ENCODE data around the gene CTSA. TPM values are rescaled to one million over a fixed set of nuclear protein-coding genes. Genes with fewer than 3 reads are reported as not detected.
A peak's percentile ranks its signal among the peaks of the same experiment; 100 is the strongest.
"Not testable (repeated sequence)": the region's sequence is repeated elsewhere in the genome, so short reads cannot be mapped to it uniquely, and the experiment has no call there.

The CTSA gene
- total RNA-seq, 1 donor from 2014 or later, result 49.0 TPM

GRCh38 chr20:45892049-45892825, 1.1 kb downstream of the CTSA start:
- H3K4me1 Mint-ChIP-seq (ENCODE audit: low read depth), result peaks cover 25% of the 10 kb centered on the region
- H3K9me3 Mint-ChIP-seq, result no peaks in the 10 kb centered on the region
- intact Hi-C loops (cut with micrococcal nuclease), result loop anchor here (10.0 kb wide), 1 partner anchor 83 kb away; the partner anchor contains the start of gene ZNF335
- no peak for DNase-seq (ENCODE audit: low spot score)
- H3K4me3 Mint-ChIP-seq (ENCODE audit: low read depth), result peak overlapping the region; percentile 87
- peak overlapping the region; percentile 62 for H3K27ac Mint-ChIP-seq
- no peaks in the 10 kb centered on the region for H3K27me3 Mint-ChIP-seq (ENCODE audit: low read depth)
- H3K36me3 Mint-ChIP-seq (ENCODE audit: low read depth), result peaks cover 11% of the 10 kb centered on the region

GRCh38 chr20:45892828-45893500, 1.8 kb downstream of the CTSA start:
- DNase-seq (ENCODE audit: low spot score), result no peak
- H3K27me3 Mint-ChIP-seq (ENCODE audit: low read depth), result no peaks in the 10 kb centered on the region
- peak overlapping the region; percentile 87 for H3K4me3 Mint-ChIP-seq (ENCODE audit: low read depth)
- H3K27ac Mint-ChIP-seq, result no peak overlapping the region
- H3K9me3 Mint-ChIP-seq, result no peaks in the 10 kb centered on the region
- intact Hi-C loops (cut with micrococcal nuclease), result loop anchor here (10.0 kb wide), 1 partner anchor 82 kb away; the partner anchor contains the start of gene ZNF335
- peaks cover 11% of the 10 kb centered on the region for H3K36me3 Mint-ChIP-seq (ENCODE audit: low read depth)
- H3K4me1 Mint-ChIP-seq (ENCODE audit: low read depth), result peaks cover 25% of the 10 kb centered on the region

- H3K27ac Mint-ChIP-seq, result no peak overlapping the region
- no peak overlapping the region for H3K4me3 Mint-ChIP-seq (ENCODE audit: low read depth)
- no peaks in the 10 kb centered on the region for H3K27me3 Mint-ChIP-seq (ENCODE audit: low read depth)
Observed at GRCh38 chr20:45893831-45894230, 2.7 kb downstream of the CTSA start.

GRCh38 chr20:45894797-45895196, 3.7 kb downstream of the CTSA start:
- intact Hi-C loops (cut with micrococcal nuclease), result loop anchor here (10.0 kb wide), 1 partner anchor 80 kb away; the partner anchor contains the start of gene ZNF335
- peaks cover 11% of the 10 kb centered on the region for H3K36me3 Mint-ChIP-seq (ENCODE audit: low read depth)
- no peak for DNase-seq (ENCODE audit: low spot score)
- H3K4me3 Mint-ChIP-seq (ENCODE audit: low read depth), result no peak overlapping the region
- peaks cover 21% of the 10 kb centered on the region for H3K4me1 Mint-ChIP-seq (ENCODE audit: low read depth)
- H3K9me3 Mint-ChIP-seq, result no peaks in the 10 kb centered on the region
- no peak overlapping the region for H3K27ac Mint-ChIP-seq
- H3K27me3 Mint-ChIP-seq (ENCODE audit: low read depth), result no peaks in the 10 kb centered on the region

More at GRCh38 chr20:45893831-45894230, 2.7 kb downstream of the CTSA start:
- DNase-seq (ENCODE audit: low spot score), result no peak
- H3K36me3 Mint-ChIP-seq (ENCODE audit: low read depth), result peaks cover 11% of the 10 kb centered on the region
- peaks cover 25% of the 10 kb centered on the region for H3K4me1 Mint-ChIP-seq (ENCODE audit: low read depth)
- H3K9me3 Mint-ChIP-seq, result no peaks in the 10 kb centered on the region
- intact Hi-C loops (cut with micrococcal nuclease), result loop anchor here (10.0 kb wide), 1 partner anchor 81 kb away; the partner anchor contains the start of gene ZNF335

GRCh38 chr20:45896641-45897161, 5.6 kb downstream of the CTSA start:
- no peak for DNase-seq (ENCODE audit: low spot score)
- peaks cover 11% of the 10 kb centered on the region for H3K36me3 Mint-ChIP-seq (ENCODE audit: low read depth)
- intact Hi-C loops (cut with micrococcal nuclease), result loop anchor here (10.0 kb wide), 1 partner anchor 78 kb away; the partner anchor contains the start of gene ZNF335
- peaks cover 17% of the 10 kb centered on the region for H3K4me1 Mint-ChIP-seq (ENCODE audit: low read depth)
- no peak overlapping the region for H3K27ac Mint-ChIP-seq
- no peaks in the 10 kb centered on the region for H3K27me3 Mint-ChIP-seq (ENCODE audit: low read depth)
- no peak overlapping the region for H3K4me3 Mint-ChIP-seq (ENCODE audit: low read depth)
- no peaks in the 10 kb centered on the region for H3K9me3 Mint-ChIP-seq

- peaks cover 11% of the 10 kb centered on the region for H3K36me3 Mint-ChIP-seq (ENCODE audit: low read depth)
- peaks cover 13% of the 10 kb centered on the region for H3K4me1 Mint-ChIP-seq (ENCODE audit: low read depth)
- intact Hi-C loops (cut with micrococcal nuclease), result loop anchor here (10.0 kb wide), 1 partner anchor 78 kb away; the partner anchor contains the start of gene ZNF335
- DNase-seq (ENCODE audit: low spot score), result no peak
- no peaks in the 10 kb centered on the region for H3K27me3 Mint-ChIP-seq (ENCODE audit: low read depth)
- no peak overlapping the region for H3K4me3 Mint-ChIP-seq (ENCODE audit: low read depth)
- no peaks in the 10 kb centered on the region for H3K9me3 Mint-ChIP-seq
- H3K27ac Mint-ChIP-seq, result no peak overlapping the region
Observed at GRCh38 chr20:45897289-45897688, 6.2 kb downstream of the CTSA start.

GRCh38 chr20:45897692-45898091, 6.6 kb downstream of the CTSA start:
- Mint-ChIP-seq H3K4me3 (ENCODE audit: low read depth) (no peak overlapping the region), H3K9me3 (no peaks in the 10 kb centered on the region), H3K27ac (no peak overlapping the region), H3K27me3 (ENCODE audit: low read depth) (no peaks in the 10 kb centered on the region), H3K36me3 (ENCODE audit: low read depth) (peaks cover 11% of the 10 kb centered on the region), H3K4me1 (ENCODE audit: low read depth) (peaks cover 9% of the 10 kb centered on the region)
- no peak for DNase-seq (ENCODE audit: low spot score)
- intact Hi-C loops (cut with micrococcal nuclease), result loop anchor here (10.0 kb wide), 1 partner anchor 77 kb away; the partner anchor contains the start of gene ZNF335

- H3K27me3 Mint-ChIP-seq (ENCODE audit: low read depth), result no peaks in the 10 kb centered on the region
Observed at GRCh38 chr20:45898285-45898684, 7.2 kb downstream of the CTSA start.

GRCh38 chr20:45899046-45899835, 8.1 kb downstream of the CTSA start:
- peaks cover 6% of the 10 kb centered on the region for H3K36me3 Mint-ChIP-seq (ENCODE audit: low read depth)

More at GRCh38 chr20:45898285-45898684, 7.2 kb downstream of the CTSA start:
- H3K4me1 Mint-ChIP-seq (ENCODE audit: low read depth), result peaks cover 4% of the 10 kb centered on the region
- no peak for DNase-seq (ENCODE audit: low spot score)
- peaks cover 11% of the 10 kb centered on the region for H3K36me3 Mint-ChIP-seq (ENCODE audit: low read depth)
- H3K9me3 Mint-ChIP-seq, result no peaks in the 10 kb centered on the region
- intact Hi-C loops (cut with micrococcal nuclease), result loop anchor here (10.0 kb wide), 1 partner anchor 77 kb away; the partner anchor contains the start of gene ZNF335
- no peak overlapping the region for H3K27ac Mint-ChIP-seq
- H3K4me3 Mint-ChIP-seq (ENCODE audit: low read depth), result no peak overlapping the region

GRCh38 chr20:45901332-45901731, 10.2 kb downstream of the CTSA start:
- H3K27ac Mint-ChIP-seq; H3K36me3 Mint-ChIP-seq (ENCODE audit: low read depth); H3K4me1 Mint-ChIP-seq (ENCODE audit: low read depth); H3K27me3 Mint-ChIP-seq (ENCODE audit: low read depth); H3K9me3 Mint-ChIP-seq; intact Hi-C loops (cut with micrococcal nuclease); H3K4me3 Mint-ChIP-seq (ENCODE audit: low read depth); DNase-seq (ENCODE audit: low spot score): not testable (repeated sequence)

More at GRCh38 chr20:45899046-45899835, 8.1 kb downstream of the CTSA start:
- Mint-ChIP-seq H3K4me3 (ENCODE audit: low read depth) (no peak overlapping the region), H3K27me3 (ENCODE audit: low read depth) (no peaks in the 10 kb centered on the region), H3K9me3 (no peaks in the 10 kb centered on the region), H3K27ac (no peak overlapping the region), H3K4me1 (ENCODE audit: low read depth) (no peaks in the 10 kb centered on the region)
- intact Hi-C loops (cut with micrococcal nuclease), result loop anchor here (10.0 kb wide), 1 partner anchor 76 kb away; the partner anchor contains the start of gene ZNF335
- no peak for DNase-seq (ENCODE audit: low spot score)

GRCh38 chr20:45902199-45902701, 11.1 kb downstream of the CTSA start:
- Mint-ChIP-seq H3K27ac (no peak overlapping the region), H3K4me1 (ENCODE audit: low read depth) (no peaks in the 10 kb centered on the region), H3K4me3 (ENCODE audit: low read depth) (no peak overlapping the region), H3K9me3 (no peaks in the 10 kb centered on the region), H3K27me3 (ENCODE audit: low read depth) (no peaks in the 10 kb centered on the region), H3K36me3 (ENCODE audit: low read depth) (no peaks in the 10 kb centered on the region)
- DNase-seq (ENCODE audit: low spot score), result no peak
- intact Hi-C loops (cut with micrococcal nuclease), result no loop called here

All from activated T-helper 2 cell treated with anti-CD3 and anti-CD28 coated beads, Interferon-gamma antibody, Interleukin-2, Interleukin-4, amounts not matched to agents 10 μg/mL and 5 μg/mL and 100 μg/mL, durations not matched to agents 14 hours and 24 hours and 36 hours (primary cell).